GM19328 (cell line): ENCODE measurements around the gene PAPPA.

Experiments
- ATAC-seq: cut with Tn5 transposase; IDR thresholded peaks from one replicate; pipeline ENCODE4 v1.9.1; 2021; ENCODE audit warnings: mild to moderate bottlenecking, moderate library complexity; ENCODE audit not compliant: unreplicated experiment

The PAPPA gene

DNA sequence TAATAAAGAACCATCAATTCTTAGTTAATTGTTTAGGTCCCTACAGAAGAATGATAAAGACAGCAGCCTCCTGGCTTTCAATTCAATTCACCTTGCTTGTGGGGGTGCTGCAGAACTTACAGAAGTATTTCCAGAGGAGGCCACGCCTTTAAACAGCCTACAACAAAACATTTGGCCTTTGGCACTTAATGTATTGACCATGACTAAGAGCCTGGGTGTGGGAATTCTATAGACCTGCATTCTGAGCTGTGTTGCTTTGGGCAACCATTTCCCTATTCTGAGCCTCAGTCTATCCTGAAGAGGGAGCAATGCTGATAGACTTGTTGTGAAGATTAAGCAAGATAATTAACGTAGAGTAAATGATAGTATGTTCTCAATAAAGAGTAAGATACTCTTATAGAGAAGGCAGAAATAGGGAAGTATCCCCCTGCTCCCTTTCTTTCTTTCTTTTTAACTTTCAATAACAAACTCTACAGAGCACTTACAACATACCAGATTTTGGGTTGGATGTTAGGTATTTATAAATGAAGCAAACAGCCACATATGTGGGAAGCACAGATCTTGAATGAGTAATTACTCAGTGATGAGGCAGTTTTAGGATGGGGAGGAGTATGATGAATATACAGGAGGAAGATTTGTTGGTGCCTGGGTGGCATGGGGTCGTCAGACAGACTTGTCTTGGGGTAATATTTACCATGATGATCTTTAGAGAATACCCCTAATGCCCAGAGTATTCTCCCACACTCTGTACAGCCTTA lies 28.4 kb downstream of the PAPPA start:
- ATAC-seq = no peak

DNA sequence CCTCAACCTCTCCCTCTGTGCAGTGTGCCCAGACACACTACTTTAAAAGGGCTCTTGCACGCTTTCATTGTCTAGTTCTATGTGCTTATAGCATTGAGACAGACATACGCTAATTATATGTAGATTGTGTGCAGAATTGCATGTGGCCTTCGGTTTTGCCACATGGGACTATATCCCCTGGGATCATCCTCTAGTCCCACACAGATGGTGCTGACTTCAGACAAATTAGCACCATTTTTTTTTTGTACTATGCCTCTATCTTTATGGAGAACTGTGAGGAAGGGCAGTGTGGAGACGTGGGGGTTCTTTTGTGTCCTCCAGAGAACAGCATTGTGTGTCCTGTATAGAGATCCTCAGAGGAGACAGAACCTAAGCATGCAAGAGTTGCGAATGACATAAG lies 29.3 kb downstream of the PAPPA start:
- ATAC-seq = no peak

GRCh38 chr9:116187570-116188170 lies 34.1 kb downstream of the PAPPA start:
- no peak for ATAC-seq

GRCh38 chr9:116189683-116190082 lies 36.1 kb downstream of the PAPPA start:
- no peak for ATAC-seq

- no peak for ATAC-seq
These were observed 37.2 kb downstream of the PAPPA start for GRCh38 chr9:116190637-116191396.

- no peak for ATAC-seq
These were observed 38.2 kb downstream of the PAPPA start for GRCh38 chr9:116191576-116192415.

DNA sequence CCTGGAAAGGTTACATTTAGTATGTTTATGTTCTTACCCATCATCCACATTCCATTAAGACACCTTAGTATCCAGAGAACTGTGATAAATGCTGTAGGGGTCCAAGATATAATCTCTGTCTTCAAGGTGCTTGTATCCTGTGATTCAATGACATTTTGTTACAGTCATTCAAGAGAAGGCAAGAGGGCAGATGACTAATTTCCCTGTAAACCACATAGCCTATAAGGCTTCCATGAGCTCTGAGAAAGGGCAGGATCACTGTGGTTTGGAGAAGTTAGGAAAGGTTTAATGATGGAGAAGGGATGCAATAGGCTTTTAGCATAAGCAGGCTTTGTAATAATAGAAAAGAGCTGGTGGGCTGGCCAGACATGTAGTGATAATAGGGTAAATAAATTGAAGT lies 40.0 kb downstream of the PAPPA start:
- ATAC-seq = no peak

GRCh38 chr9:116196806-116197205 lies 43.2 kb downstream of the PAPPA start:
- ATAC-seq = no peak

DNA sequence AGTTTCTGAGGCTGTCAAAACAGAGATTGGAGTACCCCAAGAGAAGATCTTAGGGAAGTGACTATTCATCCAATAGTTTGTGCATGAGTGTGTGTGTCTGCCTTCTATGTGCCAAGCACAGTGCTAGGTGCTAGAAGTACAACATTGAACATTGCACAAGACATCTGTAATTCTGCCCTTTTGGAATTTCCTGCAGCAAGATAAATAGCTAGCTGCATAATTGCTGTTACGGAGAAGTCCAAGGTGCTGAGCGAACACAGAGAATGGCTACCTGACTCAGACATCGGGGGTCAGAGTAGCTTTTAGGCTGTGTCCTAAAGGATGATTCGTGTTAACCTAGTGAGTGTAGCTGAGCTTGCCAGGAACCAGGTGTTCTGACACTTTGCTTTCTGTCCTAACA lies 44.8 kb downstream of the PAPPA start:
- ATAC-seq = no peak

- no peak for ATAC-seq
These were observed 48.8 kb downstream of the PAPPA start for GRCh38 chr9:116202219-116202912.

- ATAC-seq = no peak
These were observed 50.8 kb downstream of the PAPPA start for GRCh38 chr9:116204252-116204882.

DNA sequence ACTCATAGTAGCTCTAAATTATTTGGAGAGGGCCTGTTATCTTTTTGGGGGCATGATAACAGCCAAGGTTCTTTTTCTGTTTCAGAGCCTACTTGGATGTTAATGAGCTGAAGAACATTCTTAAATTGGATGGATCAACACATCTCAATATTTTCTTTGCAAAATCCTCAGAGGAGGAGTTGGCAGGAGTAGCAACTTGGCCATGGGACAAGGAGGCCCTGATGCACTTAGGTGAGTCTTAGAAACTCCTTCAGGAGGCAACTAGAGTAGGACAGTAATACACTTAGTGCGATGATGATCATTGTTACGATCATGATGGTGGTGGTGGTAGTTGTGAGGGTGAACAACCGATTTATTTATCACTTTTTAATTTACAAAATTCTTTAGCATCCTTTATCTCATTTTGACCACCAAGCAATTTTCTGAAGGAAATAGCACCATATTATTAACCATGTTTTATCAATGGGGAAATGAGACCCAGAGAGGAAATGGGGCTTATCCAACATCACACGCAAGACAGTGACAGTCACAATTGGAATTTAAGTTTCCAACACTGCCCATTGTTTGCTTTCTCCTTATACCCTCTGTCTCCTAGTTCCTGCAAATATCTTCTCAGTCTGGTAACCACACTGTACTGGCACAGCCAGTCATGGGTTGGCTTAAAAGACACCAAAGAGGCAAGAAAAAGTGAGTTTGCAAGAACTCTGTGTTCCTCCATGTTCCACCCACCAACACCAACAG lies 54.0 kb downstream of the PAPPA start:
- no peak for ATAC-seq

GRCh38 chr9:116208417-116209232 lies 55.0 kb downstream of the PAPPA start:
- ATAC-seq = no peak

GRCh38 chr9:116209414-116210116 lies 56.0 kb downstream of the PAPPA start:
- ATAC-seq = no peak

DNA sequence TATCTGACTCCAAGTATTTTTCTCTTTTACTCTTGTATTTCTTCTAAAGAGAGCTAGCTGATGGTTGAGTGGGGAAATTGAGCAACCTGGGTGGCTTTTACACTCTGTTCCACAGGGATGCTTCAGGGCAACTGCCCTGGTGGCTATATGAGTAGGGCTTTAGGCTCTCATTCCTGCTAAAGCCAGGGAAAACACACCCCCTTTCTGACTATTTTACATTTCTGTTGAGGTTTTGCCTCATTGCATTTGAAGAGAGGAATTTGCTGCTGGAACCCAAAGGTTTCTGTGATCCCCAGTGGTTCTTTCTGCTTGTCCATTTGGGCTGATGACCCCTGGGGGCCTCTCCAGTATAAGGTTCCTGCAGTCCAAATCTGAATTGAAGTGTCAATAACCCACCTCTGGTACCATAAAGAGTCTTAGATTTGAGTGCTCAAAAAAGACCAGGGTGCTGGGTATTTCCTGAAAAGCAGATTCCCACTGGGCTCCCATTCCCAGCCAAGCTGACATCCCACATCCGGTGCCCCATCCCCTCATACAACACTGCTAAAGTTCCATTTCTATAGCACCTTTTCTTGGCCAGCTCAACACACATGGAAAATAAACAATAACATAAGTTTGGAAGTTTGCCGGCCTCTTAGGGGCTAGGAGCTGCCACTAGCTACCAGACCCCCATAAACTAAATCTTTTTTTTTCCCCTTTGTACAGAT lies 59.5 kb downstream of the PAPPA start:
- ATAC-seq = no peak

DNA sequence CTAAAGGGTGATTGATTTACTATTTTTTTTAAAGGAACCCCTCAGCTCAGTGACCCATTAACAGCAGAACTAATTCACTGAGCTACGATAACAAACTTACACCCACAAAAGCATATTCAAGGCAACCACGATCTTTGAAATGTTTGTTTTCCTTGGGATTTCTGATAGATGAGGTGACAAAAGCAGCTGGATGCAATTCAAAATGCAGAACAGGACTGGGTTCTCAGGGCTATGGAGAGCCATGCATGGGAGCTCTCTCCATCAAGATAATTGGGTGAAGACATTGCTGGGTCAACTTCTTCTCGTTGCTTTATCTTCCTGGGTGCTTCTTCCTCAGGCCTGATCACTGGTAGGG lies 60.1 kb downstream of the PAPPA start:
- ATAC-seq = no peak

GRCh38 chr9:116218399-116218798 lies 64.8 kb downstream of the PAPPA start:
- no peak for ATAC-seq
